Skeletal muscle cell (primary cell): ENCODE data around the gene HSPB1.
"Not testable (repeated sequence)": the region's sequence is repeated elsewhere in the genome, so short reads cannot be mapped to it uniquely, and the experiment has no call there.

ENCODE experiments used
- DNase-seq: peaks from one replicate; pipeline ENCODE4 v3.0.0-alpha.2; 2010; ENCODE audit warnings: low read depth
- H3K4me3 ChIP-seq: 2 replicates; pipeline ENCODE4 v1.5.1; 2011; ENCODE audit warnings: low read depth, mild to moderate bottlenecking, control low read depth, low read length, moderate library complexity

HSPB1 gene

GRCh38 chr7:76302347-76303201 is at the start of gene HSPB1:
HSPB1 (plus strand) TSS chr7:76302673; CDS start chr7:76302713, 40 bp downstream.
- H3K4me3 ChIP-seq, result peak within 1 kb of the TSS; percentile 97
- peak; percentile 65 for DNase-seq

GRCh38 chr7:76254781-76255180 is 47.7 kb upstream of the HSPB1 start:
- H3K4me3 ChIP-seq, result no peak overlapping the region
- DNase-seq, result no peak

GRCh38 chr7:76257973-76258372 is 44.5 kb upstream of the HSPB1 start:
- no peak for DNase-seq
- no peak overlapping the region for H3K4me3 ChIP-seq

- no peak overlapping the region for H3K4me3 ChIP-seq
- DNase-seq, result no peak
Observed at GRCh38 chr7:76259124-76260093, 43.1 kb upstream of the HSPB1 start.

- H3K4me3 ChIP-seq, result peak overlapping the region; percentile 23
- no peak for DNase-seq
Observed at GRCh38 chr7:76260171-76260703, 42.2 kb upstream of the HSPB1 start.

- no peak overlapping the region for H3K4me3 ChIP-seq
- no peak for DNase-seq
Observed at GRCh38 chr7:76261329-76261728, 41.1 kb upstream of the HSPB1 start.

DNA sequence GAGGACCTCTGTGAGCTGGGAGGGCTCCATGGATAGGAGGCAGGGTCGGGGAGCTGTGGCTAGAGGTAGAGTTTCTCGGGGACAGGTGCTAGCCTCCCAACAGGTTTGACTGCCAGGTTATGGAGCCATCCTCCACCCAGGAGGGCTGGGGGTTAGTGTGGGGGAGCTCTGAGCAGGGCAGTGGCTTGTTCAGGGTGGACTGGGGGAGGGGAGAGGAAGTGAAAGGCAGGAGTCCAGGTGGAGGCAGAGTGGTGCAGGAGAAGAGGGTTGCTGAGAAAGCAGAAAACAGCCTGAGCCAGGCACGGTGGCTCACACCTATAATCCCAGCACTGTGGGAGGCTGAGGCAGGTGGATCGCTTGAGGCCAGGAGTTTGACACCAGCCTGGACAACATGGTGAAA is 40.5 kb upstream of the HSPB1 start:
- H3K4me3 ChIP-seq, result no peak overlapping the region
- DNase-seq, result no peak

GRCh38 chr7:76262683-76263402 is 39.6 kb upstream of the HSPB1 start:
- H3K4me3 ChIP-seq, result no peak overlapping the region
- DNase-seq, result peak; percentile 15

GRCh38 chr7:76265299-76265698 is 37.2 kb upstream of the HSPB1 start:
- DNase-seq, result no peak
- no peak overlapping the region for H3K4me3 ChIP-seq

- H3K4me3 ChIP-seq, result peak overlapping the region; percentile 9
- DNase-seq, result no peak
Observed at GRCh38 chr7:76267107-76267893, 35.2 kb upstream of the HSPB1 start.

DNA sequence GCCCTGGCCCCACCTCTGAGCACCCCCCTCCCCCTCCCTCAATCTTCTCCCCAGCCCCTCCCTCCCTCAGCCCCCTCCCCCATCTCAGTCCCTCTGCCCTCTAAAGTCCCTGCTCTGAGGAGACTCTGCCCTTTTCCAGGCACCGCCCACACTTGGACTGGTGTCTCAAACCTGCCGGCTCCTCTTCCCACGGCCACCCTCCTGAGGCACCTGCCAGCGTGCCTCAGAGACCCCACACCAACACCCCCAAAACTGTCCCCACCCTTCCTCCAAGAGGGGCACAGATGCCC is 34.6 kb upstream of the HSPB1 start:
- DNase-seq, result no peak
- no peak overlapping the region for H3K4me3 ChIP-seq

DNA sequence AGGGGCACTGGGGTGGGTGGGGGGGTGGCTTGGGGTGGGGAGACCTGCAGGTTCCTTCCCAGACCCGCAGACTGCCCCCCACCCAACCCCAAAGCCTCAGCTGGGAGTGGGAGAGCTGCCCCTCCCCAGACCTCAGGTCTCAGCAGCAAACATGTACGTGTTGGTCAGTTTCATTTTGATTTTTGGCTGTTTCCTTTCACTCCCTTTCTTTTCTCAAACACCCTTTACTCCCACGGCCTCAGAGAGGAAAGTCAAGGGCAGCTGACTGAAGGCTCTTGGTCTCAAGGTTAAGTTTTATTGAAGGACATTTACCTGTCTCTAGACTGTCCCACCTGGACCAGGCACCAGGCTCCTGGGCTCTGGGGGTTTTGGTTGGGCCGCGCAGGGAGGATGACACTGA is 34.1 kb upstream of the HSPB1 start:
- H3K4me3 ChIP-seq, result no peak overlapping the region
- DNase-seq, result no peak

DNA sequence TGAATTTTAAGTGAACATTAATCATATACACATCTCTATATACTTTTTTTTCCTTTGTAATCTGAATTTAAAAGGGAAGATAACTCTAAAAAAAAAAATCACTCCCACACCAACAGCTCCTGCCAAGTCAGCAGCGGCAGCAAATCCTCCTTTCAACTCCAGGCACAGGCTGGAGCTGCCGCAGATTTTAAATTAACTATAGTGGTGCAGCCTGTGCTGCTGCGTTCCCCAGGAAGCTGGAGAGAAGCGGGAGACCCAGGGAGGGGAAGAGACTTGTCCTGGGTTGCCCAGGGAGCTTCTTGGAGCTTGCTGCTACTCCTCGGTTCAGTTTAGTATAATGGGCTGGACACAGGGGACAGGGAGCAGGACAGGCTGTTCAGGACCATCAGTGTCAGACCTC is 32.6 kb upstream of the HSPB1 start:
- no peak for DNase-seq
- H3K4me3 ChIP-seq, result no peak overlapping the region

- H3K4me3 ChIP-seq, DNase-seq: not testable (repeated sequence)
Observed at GRCh38 chr7:76271384-76271783, 31.1 kb upstream of the HSPB1 start.

DNA sequence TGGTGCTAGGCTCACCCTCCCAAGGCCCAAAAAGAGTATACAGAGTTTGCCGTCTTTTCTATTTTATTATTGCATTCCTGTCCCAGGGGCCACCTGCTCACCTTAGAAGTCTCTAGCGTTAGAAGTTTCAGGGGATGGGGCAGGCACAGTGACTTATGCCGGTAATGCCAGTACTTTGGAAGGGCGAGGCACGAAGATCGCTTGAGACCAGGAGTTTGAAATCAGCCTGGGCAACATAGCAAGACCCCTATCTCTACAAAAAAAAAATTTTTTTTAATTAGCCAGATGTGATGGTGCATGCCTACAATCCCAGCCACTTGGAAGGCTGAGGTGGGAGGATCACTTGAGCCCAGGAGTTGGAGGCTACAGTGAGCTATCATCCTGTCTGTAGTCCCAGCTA is 30.3 kb upstream of the HSPB1 start:
- H3K4me3 ChIP-seq, result no peak overlapping the region
- no peak for DNase-seq

GRCh38 chr7:76272851-76273497 is 29.5 kb upstream of the HSPB1 start:
- H3K4me3 ChIP-seq, result no peak overlapping the region
- no peak for DNase-seq

- H3K4me3 ChIP-seq, result no peak overlapping the region
- DNase-seq, result no peak
Observed at GRCh38 chr7:76273503-76273902, 29.0 kb upstream of the HSPB1 start.

GRCh38 chr7:76278540-76278939 is 23.9 kb upstream of the HSPB1 start:
- no peak for DNase-seq
- H3K4me3 ChIP-seq, result no peak overlapping the region
